GM12872 (cell line): ENCODE results near the gene PALM3.

Source experiments
- TF ChIP-seq, protein P1 (sequence below): IDR thresholded peaks from 3 replicates; pipeline ENCODE4 v1.5.1; 2011; ENCODE audit warnings: low read depth, mild to moderate bottlenecking, low read length, moderate library complexity; ENCODE audit not compliant: insufficient read depth

Gene PALM3

DNA sequence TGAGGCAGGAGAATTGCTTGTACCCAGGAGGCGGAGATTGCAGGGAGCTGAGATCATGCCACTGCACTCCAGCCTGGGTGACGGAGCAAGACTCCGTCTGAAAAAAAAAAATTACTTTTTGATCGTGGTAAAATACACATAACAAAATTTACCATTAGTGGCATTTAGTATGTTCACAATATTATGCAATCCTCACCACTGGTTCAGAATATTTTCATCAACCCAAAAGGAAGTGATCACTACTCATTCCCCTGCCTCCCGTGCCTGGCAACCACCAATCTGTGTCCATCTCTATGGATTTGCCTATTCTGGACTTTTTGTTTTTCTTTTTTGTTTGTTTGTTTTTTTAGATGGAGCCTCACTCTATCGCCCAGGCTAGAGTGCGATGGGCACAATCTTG lies 1.2 kb upstream of the PALM3 start:
- TF ChIP-seq, protein P1, sequence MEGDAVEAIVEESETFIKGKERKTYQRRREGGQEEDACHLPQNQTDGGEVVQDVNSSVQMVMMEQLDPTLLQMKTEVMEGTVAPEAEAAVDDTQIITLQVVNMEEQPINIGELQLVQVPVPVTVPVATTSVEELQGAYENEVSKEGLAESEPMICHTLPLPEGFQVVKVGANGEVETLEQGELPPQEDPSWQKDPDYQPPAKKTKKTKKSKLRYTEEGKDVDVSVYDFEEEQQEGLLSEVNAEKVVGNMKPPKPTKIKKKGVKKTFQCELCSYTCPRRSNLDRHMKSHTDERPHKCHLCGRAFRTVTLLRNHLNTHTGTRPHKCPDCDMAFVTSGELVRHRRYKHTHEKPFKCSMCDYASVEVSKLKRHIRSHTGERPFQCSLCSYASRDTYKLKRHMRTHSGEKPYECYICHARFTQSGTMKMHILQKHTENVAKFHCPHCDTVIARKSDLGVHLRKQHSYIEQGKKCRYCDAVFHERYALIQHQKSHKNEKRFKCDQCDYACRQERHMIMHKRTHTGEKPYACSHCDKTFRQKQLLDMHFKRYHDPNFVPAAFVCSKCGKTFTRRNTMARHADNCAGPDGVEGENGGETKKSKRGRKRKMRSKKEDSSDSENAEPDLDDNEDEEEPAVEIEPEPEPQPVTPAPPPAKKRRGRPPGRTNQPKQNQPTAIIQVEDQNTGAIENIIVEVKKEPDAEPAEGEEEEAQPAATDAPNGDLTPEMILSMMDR = no peak

DNA sequence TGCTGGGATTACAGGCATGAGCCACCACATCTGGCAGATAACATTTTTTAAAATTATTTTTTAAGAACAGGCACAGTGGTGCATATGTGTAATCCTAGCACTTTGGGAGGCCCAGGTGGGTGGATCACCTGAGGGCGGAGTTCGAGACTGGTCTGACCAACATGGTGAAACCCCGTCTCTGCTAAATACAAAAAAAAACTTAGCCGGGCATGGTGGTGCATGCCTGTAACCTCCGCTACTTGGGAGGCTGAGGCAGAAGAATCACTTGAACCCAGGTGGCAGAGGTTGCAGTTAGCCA lies 631 bp upstream of the PALM3 start:
- TF ChIP-seq, protein P1 = no peak

DNA sequence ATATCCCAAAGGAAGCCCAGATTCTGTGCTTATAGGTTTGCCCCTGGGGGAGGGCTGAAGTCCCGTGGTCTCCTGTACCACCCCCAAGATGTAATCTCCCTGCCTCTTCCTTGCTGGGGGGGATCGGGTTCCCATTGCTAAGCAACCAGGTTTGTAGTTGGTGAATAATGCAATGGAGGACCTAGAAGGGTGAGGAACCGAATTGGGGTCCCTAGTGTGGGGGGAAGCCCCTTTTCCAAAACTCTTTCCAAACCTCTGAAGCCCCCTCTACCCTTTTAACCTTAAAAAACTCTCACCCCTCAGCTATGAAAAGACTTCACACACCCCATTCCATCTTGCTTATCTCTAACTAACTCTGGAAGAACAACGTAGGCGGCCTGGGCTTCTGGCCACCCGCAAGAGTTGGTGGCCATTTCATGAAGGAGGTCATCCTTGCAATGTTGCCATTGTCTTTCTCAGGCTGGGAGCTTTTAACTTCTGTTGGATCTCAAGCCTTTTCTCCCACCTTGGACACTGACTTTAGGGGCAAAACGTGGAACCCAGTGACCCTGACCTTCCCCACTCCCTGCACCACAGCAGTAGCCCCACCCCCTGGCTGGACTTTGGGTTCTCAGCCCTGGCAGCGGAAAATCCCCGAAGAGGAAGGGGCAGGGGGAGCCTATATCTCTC lies 661 bp downstream of the PALM3 start:
- TF ChIP-seq, protein P1 = no peak

DNA sequence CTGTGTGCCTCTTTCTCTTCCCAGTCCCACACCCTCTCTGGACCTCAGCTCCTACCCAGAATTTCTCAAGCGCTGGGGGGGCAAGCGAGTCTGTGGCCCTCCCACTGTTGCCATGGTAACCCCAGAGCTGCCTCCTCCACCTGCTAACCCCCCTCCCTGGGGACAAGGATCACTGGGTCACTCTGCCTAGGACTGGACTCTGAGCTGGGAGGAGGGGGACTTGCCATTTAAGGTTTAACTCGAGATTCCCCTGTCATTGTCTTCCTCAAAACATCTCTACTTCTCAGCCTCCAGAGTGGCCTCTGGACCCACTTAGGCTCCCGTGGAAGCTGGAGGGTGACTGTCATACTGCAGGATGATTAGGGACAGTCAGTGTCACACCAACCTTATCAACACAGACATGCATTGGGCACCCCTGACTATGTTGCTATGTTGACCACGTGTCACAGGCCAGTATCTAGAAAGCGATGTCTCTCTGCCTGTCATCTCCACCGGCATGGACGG lies 2.2 kb downstream of the PALM3 start:
- TF ChIP-seq, protein P1 = no peak

DNA sequence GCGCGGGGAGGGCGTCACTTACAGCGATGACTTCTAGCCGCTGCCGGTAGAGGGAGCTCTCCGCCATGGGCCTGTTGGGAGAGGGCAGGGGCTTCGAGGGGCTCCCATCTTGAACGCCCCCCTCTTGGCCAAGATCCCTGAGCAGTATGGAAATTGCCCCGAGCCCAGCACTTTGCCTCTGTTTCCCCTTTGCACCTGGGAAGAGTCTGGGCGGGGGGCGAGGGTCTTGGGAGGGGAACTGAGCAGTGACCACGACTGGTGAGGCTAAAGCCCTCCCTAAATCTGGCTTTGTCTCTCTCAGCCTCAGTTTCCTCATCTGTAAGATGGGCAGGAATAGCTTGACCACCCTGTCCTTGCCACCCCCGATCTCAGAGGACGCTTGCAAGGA lies 2.8 kb downstream of the PALM3 start:
- TF ChIP-seq, protein P1 = peak; percentile 90

DNA sequence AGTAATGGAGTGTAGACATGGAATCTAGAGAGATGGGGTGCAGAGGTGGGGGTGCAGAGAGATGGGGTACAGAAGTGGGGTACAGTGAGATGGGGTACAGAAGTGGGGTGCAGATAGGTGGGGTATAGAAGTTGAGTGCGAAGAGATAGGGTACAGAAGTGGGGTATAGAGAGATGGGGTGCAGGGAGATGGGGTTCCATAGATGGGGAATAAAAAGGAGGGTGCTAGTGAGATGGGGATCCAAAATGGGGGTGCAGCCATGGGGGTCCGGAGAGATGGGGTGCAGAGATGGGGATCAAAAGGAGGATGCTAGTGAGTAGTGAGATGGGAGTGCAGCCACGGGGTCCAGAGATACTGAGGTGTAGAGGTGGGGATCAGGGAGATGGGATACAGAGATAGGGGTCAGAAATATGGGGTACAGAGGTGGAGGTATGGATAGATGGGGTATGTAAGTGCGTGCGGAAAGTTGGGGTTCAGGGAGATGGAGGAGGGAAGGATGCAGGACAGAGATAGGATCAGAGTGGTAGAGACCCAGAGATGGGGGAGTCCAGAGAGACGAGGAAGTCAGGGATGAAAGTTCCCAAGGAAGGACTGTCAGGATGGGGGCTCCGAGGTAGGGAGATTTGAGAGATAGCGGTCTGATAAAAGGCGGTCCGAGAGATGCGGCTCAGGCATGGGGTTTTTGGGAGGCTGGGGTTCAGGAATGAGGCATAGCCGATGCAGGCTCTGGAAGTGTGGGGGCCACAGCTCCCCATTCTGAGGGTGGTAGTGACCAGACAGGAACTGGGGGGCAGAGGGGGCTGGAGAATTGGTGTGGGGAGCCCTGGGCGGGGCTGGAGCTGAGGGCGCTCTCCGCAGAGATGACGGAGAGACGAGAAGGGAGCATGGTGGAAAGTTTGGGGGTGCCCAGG lies 3.4 kb downstream of the PALM3 start:
- TF ChIP-seq, protein P1 = no peak

DNA sequence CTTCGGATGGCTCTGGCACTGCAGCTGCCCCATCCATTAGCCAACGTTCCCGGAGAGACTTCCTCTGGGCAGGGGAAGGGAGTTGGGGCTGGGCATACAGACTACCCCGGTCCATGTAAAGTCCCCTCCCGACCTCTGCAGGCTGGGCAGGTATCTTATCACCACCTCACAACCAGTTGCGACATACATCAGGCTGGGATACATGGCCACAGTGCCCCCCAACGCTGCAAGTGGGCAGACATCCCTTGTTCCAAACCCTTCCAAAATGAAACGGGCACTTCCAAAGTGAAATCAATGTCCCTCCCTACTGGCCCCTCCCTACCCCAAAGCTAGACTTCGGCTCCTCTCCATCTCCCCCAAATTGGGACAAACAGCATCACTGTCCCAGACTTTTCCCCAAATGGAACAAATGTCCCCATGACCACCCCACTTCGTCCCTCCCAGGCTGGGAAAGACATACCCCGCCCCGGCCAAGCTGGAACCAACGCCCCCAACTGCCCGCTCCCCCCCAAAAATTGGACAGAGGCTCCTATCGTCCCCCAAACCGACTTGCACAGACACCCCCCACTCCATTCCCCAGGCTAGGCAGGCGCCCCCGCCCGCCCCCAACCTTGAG lies 5.0 kb downstream of the PALM3 start:
- TF ChIP-seq, protein P1 = no peak
